AG09309 (cell line): ENCODE results near the gene STRIP1.

Experiments
- DNase-seq: peaks from one replicate; pipeline ENCODE4 v3.0.0-alpha.2; 2010; ENCODE audit warnings: low read depth
- H3K4me3 ChIP-seq: 2 replicates; pipeline ENCODE4 v1.5.1; 2011; ENCODE audit warnings: mild to moderate bottlenecking, low read depth, low read length, moderate library complexity; ENCODE audit not compliant: control insufficient read depth
- CTCF ChIP-seq: IDR thresholded peaks from 2 replicates; pipeline ENCODE4 v1.5.1; 2011; ENCODE audit warnings: mild to moderate bottlenecking, low read depth, low read length, inconsistent platforms; ENCODE audit not compliant: insufficient read depth, control insufficient read depth; ENCODE audit errors: missing control alignments

The STRIP1 gene

GRCh38 chr1:110055493-110056284 is 21.3 kb downstream of the STRIP1 start:
- DNase-seq = peak; percentile 17
- TF ChIP-seq CTCF = no peak
- no peak overlapping the region for H3K4me3 ChIP-seq

GRCh38 chr1:110056285-110056683 is 21.9 kb downstream of the STRIP1 start:
- no peak for DNase-seq
- TF ChIP-seq CTCF = no peak
- H3K4me3 ChIP-seq = no peak overlapping the region

DNA sequence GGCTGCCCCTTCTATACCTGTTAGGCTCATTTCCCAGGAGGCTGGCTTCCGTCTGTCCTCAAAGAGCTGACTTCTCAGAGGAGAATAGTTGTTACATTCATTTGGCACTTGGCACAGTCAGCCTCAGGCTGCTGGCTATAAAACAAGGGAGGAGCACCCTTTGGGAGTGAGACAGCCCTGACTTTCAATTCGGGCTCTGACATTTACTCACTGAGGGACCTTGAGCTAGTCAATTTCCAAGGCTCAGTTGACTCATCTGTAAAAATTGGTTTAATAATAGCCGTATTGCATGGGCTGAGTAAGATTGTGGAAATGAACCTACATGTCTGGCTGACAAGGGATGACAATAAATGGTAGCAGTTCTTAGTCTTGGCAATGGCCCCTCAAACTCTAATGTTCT is 22.4 kb downstream of the STRIP1 start:
- H3K4me3 ChIP-seq = no peak overlapping the region
- no peak for TF ChIP-seq CTCF
- peak; percentile 54 for DNase-seq

DNA sequence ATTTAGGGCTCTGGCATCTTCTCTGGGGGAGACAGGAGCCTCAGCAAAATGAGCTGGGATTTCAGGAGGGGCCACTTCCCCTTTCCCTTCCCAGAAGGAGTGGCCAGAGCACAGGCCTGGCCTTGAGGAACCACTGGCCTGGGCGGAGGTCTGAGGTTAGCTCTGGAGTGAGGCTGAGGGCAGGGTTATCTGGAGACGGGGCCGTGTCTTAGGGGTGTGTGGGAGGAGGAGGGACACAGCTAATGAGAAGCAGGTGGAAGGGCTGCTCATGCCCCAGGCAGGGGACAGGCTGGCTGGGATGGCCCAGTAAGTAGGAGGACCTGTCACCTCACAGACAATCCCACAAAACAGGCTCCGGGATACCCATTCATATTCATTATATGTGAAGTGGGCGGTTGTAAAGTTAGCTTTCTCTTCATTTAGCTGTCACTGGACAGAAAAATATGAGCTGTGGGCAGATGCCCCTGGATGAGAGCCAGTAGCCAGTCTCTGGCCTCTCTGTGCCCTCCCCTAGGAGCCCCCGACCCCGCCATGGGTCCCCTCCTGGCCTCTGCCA is 23.6 kb downstream of the STRIP1 start:
- H3K4me3 ChIP-seq = no peak overlapping the region
- no peak for DNase-seq
- no peak for TF ChIP-seq CTCF

DNA sequence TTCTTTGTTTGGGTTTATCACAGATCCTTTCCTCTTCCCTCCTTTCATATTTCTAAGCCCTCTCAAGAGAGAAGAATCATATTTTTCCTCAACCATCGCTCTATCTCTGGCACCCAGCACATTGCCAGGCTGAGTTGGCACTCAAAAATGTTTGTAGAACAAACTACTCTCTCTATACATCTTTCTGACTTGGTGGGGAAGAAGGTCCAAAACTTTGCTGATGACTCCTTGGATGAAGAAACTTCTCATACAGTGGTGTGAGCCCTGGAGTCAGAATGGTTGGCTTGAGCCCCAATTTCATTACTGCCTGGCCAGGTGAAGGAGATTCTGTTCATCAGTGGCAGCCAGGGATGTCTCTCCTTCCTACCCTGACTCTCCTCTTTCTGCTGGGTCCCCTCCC is 24.2 kb downstream of the STRIP1 start:
- no peak overlapping the region for H3K4me3 ChIP-seq
- DNase-seq = no peak
- TF ChIP-seq CTCF = no peak

DNA sequence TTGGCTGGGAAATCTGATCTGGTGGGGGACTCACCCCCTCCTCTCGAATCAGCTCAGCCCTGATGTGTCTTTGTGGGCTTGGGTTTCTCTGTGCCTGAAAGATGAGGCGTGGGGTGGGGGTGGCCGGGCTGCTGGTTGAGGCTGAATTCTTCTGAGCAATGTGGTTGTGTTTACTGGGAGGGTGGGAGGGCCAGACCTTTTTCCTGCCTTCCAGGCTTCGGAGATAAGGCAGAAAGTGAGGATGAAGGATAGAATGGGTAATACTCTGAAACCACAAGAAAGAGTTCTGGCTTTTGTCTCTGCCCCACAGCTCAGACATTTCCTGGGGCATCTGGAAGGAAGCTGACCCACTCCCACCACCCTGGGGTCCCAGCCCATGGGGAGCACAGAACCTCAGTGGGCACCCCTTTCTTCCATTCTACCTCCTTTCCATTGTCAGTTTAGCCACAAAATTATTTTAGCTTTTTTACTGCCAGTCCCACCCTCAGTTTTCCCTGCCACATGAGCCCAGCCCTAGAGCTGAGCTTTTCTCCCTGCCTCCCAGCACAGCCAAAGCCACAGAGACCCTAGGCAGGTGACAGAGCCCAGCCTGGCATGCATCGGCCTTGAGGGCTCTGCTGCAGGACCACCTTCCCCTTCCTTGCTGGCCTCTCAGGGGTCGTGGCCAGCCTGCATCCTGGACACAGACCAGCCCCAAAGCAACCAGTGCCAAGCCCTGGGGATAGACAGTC is 24.9 kb downstream of the STRIP1 start:
- TF ChIP-seq CTCF = no peak
- no peak for DNase-seq

More for the DNA sequence above, 24.9 kb downstream of the STRIP1 start:
- H3K4me3 ChIP-seq = no peak overlapping the region
